ENCODE measurements around the gene DNAJB4.
"Not testable (repeated sequence)": the region's sequence is repeated elsewhere in the genome, so short reads cannot be mapped to it uniquely, and the experiment has no call there.

DNAJB4 gene

DNA sequence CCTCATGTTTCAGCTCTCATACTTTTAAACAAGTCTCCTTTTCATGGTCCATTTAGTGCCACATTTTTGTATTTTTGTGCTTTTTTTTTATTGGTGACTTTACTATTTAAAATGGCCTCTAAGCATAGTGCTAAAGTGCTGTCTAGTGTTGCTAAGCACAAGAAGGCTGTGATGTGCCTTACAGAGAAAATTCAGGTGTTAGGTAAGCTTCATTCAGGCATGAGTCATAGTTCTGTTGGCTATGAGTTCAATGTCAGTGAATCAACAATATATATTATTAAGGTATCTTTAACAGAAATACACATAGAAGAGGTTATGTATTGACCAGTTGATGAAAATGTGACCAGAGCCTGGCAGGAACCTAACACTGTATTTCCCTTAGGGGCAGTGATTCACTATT is 13.1 kb upstream of the DNAJB4 start:
- DNase-seq = no peak

DNA sequence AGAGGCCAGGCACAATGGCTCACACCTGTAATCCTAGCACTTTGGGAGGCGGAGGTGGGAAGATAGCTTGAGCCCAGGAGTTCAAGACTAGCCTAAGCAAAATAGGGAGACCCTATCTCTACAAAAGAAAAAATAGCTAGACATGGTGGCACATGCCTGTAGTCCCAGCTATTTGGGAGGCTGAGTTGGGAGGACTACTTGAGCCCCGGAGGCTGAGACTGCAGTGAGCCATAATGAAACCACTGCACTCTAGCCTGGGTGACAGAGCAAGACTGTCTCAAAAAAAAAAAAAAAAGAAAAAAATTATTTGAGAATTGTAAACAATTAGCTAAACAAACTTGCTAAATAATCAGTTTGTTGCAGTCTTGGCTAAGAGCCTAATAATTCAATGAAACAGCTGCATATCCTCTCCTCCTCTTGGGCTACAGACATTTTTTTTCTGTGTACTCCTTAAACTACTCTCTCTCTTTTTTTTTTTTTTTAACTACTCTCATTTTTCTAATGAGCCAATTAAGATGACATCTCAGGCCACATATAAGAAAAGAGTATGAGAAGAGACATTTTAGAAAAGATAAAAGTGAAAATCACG is 10.5 kb upstream of the DNAJB4 start:
- DNase-seq = no peak

DNA sequence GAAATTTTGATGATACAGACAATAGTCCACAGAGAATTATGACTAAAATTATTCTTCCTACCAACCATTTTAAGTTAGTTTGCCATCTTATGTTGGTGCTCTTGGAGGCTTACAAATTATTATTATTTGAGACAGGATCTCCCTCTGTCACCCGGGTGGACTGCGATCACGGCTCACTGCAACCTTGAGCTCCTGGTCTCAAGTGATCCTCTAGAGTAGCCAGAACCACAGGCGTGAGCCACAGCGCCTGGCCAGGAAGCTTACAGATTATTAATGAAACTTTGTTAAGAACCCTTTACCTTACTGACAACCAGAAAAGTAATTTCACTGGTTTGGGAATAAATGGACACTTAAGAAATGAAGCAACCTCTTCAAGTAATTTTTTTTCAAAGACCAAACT is 8.0 kb upstream of the DNAJB4 start:
- no peak for DNase-seq

DNA sequence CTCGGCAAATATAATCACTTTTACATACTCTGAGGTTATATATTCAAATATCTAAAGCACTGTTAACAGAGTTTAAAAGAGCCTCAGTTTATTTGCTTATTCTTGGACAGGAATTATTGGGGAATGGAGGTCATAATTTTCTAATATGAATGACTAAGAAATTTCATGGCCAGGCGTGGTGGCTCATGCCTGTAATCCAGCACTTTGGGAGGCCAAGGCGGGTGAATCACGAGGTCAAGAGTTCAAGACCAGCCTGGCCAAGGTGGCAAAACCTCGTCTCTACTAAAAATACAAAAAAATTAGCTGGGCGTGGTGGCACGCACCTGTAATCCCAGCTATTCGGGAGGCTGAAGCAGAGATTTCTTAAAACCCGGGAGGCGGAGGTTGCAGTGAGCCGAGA is 4.2 kb upstream of the DNAJB4 start:
- not testable (repeated sequence) for DNase-seq

DNA sequence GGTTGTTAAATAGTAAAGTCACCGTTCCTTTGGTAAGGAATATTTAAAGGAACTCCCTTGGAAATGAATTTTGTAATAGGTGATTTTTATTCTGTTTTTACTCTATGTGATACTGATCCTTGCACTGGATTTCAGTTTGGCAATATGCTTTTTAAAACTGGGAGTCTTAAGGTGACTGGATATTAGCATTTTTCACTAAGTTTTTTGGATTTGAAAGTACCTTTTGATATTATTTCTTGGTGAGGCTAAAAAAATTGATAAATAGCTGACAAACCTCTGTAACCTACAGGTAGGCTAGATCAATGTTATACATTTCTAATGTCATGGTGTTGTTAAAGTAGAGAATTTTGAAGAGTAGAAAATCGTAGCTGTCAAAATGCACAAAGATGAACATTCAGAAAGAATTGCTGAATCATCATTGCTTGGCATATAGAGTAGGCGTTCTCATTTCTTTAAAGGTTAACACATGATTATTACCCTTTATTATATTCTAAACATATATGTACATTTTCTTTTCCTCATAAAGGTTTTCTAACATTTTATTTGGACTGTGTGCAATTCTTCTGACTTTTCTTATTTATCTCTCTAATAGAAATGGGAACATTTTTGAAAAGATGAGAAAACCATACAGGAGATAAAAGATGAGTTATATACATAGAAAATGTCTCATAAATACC is 1.5 kb upstream of the DNAJB4 start:
- no peak for DNase-seq

DNA sequence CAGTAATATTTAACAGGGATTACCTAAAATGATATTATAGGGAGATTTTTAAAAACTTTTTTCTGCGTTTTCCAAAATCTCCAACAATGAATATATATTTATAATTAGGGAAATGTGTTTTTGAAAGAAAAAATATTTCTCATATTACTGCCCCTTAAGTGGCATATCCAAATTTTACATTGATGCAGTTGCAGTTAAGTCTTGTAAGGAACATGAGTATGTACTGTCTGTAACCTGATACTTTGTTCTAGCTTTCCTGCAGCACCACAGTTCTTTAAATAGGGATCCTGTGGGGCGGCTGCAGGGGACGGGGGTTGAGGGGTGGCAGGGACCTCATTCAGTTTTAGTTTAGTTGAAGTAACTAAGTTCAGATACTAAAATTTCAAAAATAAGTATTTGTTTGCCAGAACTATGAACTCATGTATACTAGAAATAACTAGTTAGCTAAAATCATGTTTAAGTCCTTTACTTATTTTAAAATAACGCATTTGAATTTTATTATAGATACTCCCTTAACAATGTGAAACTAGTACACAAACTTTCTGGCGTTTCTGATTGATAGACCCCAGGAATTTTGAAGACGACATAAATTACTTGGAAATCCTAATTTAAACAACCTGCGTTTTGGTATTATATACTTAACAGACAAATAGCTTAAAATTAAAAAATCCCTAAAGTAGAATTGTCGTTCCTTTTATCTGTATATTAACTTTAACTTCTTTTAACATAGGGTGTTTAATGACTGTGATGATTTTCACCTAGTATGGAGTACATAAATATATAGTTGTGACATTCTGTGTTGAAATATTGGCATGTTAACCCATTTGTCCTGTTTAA is 639 bp upstream of the DNAJB4 start:
- DNase-seq = peak; percentile 87

DNA sequence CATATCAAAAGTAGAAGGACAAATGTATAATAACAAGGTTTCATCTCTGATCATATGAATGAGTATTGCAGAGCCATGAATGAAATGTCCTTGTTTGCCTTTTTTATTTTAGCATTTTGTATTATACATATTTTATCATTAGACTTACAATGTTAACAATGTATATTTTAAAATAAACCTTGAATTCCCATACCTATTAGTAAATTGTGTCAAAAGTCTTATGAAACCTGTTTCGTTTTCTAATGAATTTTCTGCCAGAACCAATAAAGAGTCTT is 646 bp downstream of the DNAJB4 start:
- no peak for DNase-seq

DNA sequence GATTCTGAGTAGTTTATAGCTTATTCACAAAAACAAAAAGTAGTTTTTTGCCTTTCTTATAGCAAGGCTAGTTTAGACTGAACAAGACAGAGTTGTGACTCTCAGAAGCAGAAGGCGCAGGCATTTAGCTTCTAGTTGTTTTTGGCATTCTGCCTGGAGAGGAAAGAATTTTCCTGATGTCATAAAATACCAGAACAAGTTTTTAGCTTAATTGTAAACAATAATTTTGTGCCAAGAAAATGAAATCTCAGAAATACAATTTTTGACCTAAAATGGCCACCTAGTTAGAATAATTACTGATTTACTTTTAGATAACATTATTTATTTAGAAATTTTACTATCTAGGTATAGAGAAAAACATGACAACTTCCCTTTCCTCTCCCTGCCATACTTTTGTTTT is 1.0 kb downstream of the DNAJB4 start:
- peak; percentile 83 for DNase-seq

DNA sequence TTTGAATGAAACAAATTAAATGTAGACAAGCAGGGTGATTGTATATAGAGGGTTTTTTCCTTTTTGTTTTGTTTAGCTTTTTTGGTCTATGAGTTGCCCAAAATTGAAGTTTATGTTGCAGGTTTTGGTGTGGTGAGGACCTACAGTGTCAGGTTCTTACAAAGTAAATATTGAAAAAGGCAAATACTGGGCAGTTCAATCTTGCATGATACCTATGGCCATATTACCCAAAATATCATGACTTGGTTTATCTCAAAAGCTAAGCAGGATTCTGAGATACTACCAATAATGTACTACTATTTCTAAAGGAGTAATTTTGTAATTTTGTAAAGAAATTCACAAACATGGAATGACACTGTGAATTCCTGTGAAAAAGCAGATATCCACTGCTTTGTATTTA is 1.8 kb downstream of the DNAJB4 start:
- no peak for DNase-seq

DNA sequence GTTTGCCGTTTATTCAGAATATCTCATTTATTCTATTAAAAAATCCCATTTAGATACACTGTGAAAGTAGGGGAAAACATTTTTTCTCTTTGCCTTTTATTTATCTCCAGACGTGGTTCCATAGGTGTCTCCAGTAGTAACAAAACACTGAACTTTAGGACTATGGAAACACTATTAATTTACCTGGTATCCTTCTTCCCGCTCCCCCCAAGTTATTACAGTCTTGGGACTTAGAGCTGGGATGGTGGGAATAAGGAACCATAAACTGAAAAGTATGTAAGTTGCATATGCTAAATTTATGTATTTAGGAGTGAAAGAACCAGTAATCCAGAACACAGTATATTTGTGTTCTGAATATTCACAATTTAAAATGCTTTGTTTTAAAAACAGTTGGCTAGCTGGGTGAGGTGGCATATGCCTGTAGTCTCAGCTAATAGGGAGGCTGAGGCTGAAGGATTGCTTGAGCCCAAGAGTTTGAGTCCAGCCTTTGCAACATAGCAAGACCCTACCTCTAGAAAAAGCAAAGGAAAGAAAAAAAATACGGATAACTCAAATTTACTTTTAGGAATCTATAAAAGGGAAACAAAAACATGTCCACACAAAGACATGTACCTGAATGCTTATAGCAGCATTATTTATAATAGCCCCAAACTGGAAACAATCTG is 3.1 kb downstream of the DNAJB4 start:
- no peak for DNase-seq

DNA sequence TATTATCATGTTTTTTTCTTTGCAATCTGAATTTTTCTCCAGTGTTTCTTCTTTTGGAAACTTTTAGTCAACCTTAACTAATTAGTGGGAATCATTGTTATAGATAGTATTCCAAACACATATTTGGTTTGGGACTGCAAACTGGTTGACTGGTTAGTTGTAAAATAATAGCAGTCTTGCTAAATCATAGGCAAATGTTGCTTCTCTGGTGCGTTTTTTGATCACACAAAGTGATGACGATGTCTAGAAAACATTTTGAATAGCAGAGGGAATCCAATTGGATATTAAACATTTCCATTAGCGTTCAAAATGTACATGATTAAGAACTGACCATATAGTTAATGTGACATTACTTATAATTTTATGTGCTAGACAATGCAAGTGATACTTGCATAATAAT is 4.5 kb downstream of the DNAJB4 start:
- no peak for DNase-seq

DNA sequence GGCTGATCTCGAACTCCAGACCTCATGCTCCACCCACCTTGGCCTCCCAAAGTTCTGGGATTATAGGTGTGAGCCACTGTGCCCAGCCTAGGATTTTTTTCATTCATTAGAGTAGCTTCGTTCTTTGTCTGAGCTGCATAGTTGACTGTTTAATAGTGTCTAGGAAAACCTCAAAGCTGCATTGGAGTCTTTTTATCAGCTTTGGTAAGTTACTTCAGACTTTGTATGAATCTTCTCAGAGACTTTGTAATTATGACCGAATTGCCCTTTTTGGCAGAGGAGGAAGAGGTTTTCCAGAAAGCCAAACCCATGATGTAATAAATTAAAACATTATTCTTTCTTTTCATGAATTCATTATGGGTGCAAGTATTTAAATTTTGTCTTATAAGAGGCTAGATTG is 5.1 kb downstream of the DNAJB4 start:
- no peak for DNase-seq

DNA sequence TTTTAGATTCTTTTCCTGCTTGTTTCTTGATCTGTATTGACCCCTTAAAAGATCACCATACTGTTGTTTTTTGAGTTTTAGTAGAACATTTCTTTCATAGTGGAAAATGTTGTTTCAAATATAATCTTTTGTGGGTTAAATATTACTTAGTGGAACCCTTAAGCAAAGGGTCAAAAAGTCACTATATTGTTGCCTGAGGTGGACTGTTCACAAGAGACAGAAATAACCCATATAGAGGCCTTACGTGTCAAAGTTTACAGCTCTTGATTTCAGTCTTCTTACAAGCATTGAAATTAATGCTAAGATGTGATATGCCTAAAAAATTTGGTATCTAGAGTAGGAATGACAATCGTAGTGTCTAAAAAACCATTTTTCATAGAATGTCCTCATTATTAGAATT is 6.3 kb downstream of the DNAJB4 start:
- DNase-seq = no peak

DNA sequence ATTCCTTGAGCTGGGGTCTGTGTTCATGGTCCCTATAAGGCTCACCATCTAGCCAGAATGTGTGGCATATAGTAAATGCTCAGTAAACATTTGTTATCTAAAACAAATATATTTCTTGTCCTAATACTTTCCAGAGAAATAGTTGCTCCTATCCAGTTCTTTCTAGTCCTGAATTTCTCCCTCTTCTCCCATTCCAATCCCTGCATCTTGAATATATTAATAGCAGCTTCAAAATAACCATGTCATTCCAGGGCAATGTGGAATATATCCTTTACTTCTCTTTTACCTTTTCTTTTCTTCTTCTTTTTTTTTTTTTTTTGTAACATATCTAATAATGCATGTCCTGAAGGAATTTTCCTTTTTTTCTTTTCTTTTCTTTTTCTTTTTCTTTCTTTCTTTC is 10.4 kb downstream of the DNAJB4 start:
- DNase-seq = no peak

DNA sequence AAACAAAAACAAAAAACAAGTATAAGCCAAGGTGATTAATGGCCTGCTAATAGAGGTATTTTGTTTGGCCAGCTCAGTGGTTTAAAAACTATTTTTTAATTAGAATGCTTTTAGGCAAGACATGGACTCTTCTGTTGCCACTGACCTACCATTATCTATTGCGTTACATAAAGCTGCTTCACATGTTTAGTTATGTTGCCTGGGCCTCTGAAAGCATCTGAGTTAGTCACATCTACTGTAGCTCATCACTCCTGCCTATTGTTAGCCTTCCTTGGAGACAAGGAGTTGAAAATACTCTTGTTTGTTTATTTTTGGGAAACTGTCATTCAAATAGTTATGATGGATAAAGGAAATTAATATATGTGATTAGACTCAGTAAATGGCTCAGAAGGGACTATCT is 14.3 kb downstream of the DNAJB4 start:
- DNase-seq = no peak

DNA sequence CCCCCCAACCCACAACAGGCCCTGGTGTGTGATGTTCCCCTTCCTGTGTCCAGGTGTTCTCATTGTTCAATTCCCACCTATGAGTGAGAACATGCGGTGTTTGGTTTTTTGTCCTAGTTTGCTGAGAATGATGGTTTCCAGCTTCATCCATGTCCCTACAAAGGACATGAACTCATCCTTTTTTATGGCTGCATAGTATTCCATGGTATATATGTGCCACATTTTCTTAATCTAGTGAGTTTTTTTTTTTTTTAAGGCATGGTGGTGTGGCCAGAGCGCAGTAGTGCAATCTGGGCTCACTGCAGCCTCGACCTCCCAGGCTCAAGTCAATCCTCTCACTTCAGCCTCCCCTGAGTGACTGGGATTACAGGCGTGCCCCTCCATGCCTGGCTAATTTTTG is 16.4 kb downstream of the DNAJB4 start:
- not testable (repeated sequence) for DNase-seq

DNA sequence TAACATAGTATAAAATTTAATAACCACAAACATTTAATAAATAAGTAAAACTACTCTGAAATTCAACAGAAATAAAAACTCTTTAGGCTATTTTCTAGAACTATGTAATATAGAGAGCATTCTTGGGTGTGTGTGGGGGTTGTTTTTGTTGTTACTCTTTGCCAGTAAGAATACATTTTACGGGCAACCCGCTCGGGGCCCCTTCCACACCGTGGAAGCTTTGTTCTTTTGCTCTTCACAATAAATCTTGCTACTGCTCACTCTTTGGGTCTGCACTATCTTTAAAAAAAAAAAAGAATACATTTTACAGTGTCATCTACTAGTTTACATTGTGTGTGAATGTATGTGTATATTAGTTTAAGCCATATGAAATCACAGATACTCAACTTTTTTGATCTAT is 25.1 kb downstream of the DNAJB4 start:
- DNase-seq = no peak

DNA sequence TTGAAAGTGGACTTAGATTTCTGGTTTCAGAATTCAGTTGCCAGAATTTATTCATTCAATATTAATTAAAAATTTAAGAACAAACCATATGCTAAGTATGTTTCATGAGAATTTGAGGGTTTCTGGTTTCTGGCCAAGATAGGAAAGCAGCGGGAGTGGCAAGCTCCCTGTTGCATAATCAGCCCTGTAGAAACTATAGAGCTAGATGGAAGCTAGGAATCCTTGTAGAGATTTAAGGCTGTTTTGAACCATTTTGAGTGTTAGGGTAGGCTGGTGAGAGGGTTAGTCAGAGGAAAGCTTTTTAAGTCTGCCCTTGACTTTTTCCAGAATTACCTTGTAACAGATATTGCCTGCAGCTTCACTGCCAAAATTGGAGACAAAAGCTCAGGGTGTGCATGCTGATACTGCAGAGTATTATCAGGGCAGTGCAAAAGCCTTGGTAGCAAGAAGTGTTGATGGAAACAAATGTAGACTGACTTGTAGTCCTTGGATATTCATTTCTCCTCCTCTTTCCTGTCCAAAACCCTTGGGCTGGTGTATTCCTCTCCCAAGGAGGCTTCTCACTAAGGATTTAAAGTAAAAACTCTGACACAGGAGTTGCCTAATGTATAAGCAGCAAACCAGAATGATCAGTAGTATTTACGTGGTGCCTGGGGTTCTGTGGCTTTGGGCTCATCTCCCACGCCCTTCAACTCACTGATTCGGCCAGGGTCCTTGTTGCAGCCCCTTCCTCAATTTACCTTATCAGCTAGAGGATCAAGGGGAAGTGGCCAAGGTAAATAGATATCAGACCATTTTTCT is 28.5 kb downstream of the DNAJB4 start:
- DNase-seq = no peak

DNA sequence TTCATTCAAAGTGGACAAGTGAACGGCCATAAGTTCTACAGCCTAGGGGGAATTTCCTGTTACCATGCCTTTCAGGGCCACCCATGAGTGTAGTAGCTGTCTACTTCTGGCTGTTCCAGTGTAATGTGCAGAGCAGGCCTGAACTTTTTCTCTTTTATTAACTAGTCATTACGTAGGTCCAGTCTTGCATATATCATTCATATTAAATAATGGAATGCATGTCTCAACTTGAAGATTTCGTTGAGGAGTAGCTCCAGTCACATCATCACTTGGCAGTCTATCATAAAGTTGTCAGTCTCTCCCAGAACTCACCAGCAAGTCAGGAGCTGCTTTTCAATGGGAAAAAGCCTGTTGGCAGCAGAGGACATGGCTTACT is 29.0 kb downstream of the DNAJB4 start:
- no peak for DNase-seq

DNA sequence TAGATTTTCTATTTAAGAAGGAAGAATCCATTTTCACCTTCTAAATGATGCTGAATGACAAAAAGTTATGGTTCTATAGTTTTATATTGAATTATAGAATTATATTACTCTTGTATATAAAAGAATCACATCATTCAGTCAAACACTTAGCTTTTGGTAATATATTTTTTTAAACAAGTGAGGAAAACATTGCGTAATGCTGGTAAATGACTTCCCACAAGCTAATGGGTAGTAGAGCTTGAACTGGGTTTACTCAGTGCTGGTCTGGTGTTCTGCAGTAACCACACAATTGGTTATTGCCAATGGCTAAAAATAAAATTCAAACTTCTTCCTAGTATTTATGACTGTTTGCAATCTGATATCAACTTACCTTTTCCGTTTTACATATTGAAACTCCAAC is 30.4 kb downstream of the DNAJB4 start:
- no peak for DNase-seq

DNA sequence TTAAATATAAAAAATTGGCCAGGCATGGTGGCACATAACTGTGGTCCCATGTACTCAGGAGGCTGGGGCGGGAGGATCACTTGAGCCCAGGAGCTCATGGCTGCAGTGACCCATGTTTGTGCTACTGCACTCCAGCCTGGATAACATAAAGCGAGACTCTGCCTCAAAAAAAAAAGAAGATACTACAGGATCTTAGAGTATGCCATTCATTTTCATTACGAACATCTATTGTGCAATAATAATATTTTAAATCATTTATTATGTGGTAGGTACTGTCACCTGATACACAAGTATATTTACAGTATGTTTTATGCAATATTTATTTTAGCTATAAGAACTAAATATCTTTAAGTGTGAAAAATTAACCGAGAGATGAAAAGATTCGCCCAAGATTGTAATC is 31.7 kb downstream of the DNAJB4 start:
- no peak for DNase-seq

DNA sequence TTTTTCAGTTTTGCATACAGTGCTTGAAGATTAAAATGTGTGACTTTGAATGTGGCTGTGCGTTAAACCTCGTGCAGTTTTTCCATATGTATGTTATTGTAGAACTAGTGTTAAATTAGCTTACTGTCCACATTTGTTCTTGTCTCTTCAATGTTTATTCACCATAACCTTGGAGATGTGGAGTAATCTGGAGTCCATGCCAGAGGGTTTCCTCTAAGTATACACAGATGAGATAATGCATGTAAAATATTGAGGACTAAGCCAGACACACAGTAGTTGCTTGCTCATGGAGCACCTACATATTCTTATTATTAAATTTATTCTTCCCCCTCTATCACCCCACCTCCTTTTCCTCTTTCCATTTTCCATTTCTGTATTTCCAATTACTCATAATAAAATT is 33.3 kb downstream of the DNAJB4 start:
- DNase-seq = no peak

DNA sequence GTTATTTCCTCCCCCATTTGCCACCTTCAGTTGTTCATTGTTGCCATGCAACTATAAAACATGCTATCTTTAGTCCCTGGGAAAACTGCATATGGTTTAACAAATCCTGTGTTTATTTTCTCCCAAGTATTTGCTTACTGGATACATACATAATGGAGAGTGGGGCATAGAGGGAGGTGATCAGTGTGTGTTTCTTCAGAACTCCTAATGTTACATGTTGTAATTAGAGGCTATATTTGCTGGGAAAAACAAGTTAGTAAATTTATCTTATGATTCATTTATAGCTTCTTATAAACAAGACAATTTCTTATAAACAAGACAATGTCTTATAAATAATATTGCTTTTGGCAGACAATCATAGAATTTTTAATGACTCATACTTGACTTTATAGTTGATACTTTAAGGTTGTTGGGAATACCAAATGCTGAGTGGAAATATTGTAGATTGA is 33.8 kb downstream of the DNAJB4 start:
- DNase-seq = no peak

Data from kidney glomerular epithelial cell (primary cell).